ENCODE data around the gene IGFL2. TPM values are rescaled to one million over a fixed set of nuclear protein-coding genes. Genes with fewer than 3 reads are reported as not detected.
A peak's percentile ranks its signal among the peaks of the same experiment; 100 is the strongest.

The IGFL2 gene
- polyA plus RNA-seq, 1 of the 3 experiments (the other 2 are of a cell fraction), result 0.23 TPM

DNA sequence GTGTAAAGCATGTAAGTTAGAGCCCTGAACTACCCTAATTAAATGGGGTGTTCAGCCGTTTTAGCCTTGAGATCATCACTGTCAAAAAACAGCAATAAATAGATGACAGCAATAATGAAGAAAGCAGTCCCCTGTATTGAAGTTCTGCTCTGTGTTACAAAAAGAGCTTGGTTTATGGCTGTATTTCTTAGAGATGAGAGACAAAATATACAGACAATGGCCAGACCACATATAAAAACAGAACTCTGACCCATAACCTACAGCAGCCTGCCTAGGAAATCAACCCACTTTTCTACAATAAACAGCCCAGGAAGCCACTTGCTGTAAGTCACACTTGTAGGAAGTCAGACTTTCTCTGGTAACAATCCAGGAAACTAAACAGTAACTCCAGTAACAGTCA, 34.3 kb upstream of the IGFL2 start:
- POLR2A ChIA-PET, result no interaction called here
- H3K9me2 ChIP-seq, result no peaks in the 10 kb centered on the region
- 0 out of 4 replicates have a peak, but pooled peaks cover 0 to 5% of the 10 kb centered on the region in 2 experiments for H3K4me1 ChIP-seq (ENCODE audit: control insufficient read depth in 1 of 2, insufficient read depth in 2 of 2, low read depth in 1 of 2, low read length in 1 of 2)

DNA sequence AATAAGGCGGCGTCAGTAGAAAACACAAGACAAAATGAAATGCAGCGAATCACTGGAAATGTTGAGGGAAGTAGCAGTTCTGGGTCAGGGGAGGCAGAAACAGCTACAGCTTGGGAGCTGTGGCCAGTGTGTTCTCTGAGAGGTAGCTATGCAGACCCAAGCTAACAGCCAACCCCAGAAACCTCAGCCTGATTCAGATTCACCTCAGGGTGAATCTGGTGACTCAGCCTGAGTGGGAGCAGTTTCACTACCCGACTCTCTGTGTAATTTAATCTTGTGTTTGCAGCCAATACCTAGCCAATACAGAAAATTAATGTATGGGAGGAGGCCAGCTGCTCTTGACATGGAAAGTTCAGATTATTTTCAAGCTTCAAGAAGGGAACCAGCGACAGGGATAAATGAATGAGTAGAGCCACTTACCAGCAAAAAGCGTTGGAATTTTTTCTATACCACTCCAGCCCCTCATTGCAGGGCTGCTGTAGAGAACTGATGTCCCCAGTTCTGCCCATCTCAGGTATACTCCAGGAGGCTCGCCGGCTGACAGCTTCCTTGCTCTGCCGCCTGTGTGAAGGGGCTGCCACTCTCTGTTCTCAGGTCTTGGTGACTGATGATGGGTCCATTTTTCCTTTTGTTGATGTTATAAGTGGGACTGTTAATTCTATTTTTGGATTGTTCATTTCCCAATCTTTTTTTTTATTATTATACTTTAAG, 32.5 kb upstream of the IGFL2 start:
- Histone ChIP-seq H3K9me2 (no peaks in the 10 kb centered on the region), H3K9me3 (no peaks in the 10 kb centered on the region), H3K36me3 (replicated peaks in 1 of 2; ENCODE audit: control insufficient read depth in 1 of 2, insufficient read depth in 2 of 2, low read length in 1 of 2) (no peaks in the 10 kb centered on the region), H3K27ac (ENCODE audit: low read depth in 2 of 2, low read length in 1 of 2) (peak overlapping the region; percentile 6 to 36; a peak in 2 of 4 replicates), H3K4me2 (peak overlapping the region; percentile 74), H3K27me3 (ENCODE audit: insufficient read depth) (no peaks in the 10 kb centered on the region), H3K79me2 (ENCODE audit: insufficient read depth) (no peaks in the 10 kb centered on the region), H2AFZ (ENCODE audit: low read depth) (peak overlapping the region; percentile 46; the same call in 1 of the 2 replicates), H3K4me3 (ENCODE audit: low read depth in 2 of 2, low read length in 1 of 2) (no peak overlapping the region), H3F3A (replicated peaks; ENCODE audit: insufficient read depth) (peaks cover 7% of the 10 kb centered on the region), H3K9ac (no peak overlapping the region), H4K20me1 (ENCODE audit: insufficient read depth) (no peaks in the 10 kb centered on the region), H3K4me1 (ENCODE audit: control insufficient read depth in 1 of 2, insufficient read depth in 2 of 2, low read depth in 1 of 2, low read length in 1 of 2) (0 out of 4 replicates have a peak, but pooled peaks cover 0 to 5% of the 10 kb centered on the region in 2 experiments)
- ChIA-PET CTCF (interaction anchor here (1.3 to 3.4 kb wide), 3 partner anchors 49 to 87 kb away, joined by 4 to 9 read pairs (median 7); no protein-coding TSS in a partner anchor), POLR2A (no interaction called here)
- peak; percentile 4 for DNase-seq
- WGBS (ENCODE audit: low lambda C conversion rate), result 22% methylated on average over 9 of the region's 9 CpGs
- TF ChIP-seq JUND (IDR thresholded peaks at IDR 0.05), result peak; percentile 56; the same call in 1 of the 2 replicates
- TF ChIP-seq, protein P1, sequence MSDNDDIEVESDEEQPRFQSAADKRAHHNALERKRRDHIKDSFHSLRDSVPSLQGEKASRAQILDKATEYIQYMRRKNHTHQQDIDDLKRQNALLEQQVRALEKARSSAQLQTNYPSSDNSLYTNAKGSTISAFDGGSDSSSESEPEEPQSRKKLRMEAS (IDR thresholded peaks at IDR 0.05; ENCODE audit: low read depth), result 0 out of 2 replicates have a peak, but pooled peaks have one; percentile 10
- TF ChIP-seq, protein P2, sequence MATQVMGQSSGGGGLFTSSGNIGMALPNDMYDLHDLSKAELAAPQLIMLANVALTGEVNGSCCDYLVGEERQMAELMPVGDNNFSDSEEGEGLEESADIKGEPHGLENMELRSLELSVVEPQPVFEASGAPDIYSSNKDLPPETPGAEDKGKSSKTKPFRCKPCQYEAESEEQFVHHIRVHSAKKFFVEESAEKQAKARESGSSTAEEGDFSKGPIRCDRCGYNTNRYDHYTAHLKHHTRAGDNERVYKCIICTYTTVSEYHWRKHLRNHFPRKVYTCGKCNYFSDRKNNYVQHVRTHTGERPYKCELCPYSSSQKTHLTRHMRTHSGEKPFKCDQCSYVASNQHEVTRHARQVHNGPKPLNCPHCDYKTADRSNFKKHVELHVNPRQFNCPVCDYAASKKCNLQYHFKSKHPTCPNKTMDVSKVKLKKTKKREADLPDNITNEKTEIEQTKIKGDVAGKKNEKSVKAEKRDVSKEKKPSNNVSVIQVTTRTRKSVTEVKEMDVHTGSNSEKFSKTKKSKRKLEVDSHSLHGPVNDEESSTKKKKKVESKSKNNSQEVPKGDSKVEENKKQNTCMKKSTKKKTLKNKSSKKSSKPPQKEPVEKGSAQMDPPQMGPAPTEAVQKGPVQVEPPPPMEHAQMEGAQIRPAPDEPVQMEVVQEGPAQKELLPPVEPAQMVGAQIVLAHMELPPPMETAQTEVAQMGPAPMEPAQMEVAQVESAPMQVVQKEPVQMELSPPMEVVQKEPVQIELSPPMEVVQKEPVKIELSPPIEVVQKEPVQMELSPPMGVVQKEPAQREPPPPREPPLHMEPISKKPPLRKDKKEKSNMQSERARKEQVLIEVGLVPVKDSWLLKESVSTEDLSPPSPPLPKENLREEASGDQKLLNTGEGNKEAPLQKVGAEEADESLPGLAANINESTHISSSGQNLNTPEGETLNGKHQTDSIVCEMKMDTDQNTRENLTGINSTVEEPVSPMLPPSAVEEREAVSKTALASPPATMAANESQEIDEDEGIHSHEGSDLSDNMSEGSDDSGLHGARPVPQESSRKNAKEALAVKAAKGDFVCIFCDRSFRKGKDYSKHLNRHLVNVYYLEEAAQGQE (IDR thresholded peaks at IDR 0.05; ENCODE audit: low read depth, low read length), result 0 out of 2 replicates have a peak, but pooled peaks have one; percentile 14
- TF ChIP-seq, protein P3, sequence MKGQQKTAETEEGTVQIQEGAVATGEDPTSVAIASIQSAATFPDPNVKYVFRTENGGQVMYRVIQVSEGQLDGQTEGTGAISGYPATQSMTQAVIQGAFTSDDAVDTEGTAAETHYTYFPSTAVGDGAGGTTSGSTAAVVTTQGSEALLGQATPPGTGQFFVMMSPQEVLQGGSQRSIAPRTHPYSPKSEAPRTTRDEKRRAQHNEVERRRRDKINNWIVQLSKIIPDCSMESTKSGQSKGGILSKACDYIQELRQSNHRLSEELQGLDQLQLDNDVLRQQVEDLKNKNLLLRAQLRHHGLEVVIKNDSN (IDR thresholded peaks at IDR 0.05; ENCODE audit: borderline replicate concordance, low read depth), result no peak
- TF ChIP-seq FOSL2 (IDR thresholded peaks at IDR 0.05; ENCODE audit: borderline replicate concordance, low read depth), result peak; percentile 84
- no peak for TF ChIP-seq SIN3A (IDR thresholded peaks at IDR 0.05; ENCODE audit: borderline replicate concordance, low read depth, low read length)
- peak; percentile 48; the same call in 1 of the 2 replicates for TF ChIP-seq NFIC (IDR thresholded peaks at IDR 0.05; ENCODE audit: borderline replicate concordance)
- no peak for TF ChIP-seq FOXM1 (IDR thresholded peaks at IDR 0.05; ENCODE audit: low read depth)
- TF ChIP-seq TCF12 (IDR thresholded peaks at IDR 0.05), result peak; percentile 54; the same call in 1 of the 2 replicates
- TF ChIP-seq, protein P4, sequence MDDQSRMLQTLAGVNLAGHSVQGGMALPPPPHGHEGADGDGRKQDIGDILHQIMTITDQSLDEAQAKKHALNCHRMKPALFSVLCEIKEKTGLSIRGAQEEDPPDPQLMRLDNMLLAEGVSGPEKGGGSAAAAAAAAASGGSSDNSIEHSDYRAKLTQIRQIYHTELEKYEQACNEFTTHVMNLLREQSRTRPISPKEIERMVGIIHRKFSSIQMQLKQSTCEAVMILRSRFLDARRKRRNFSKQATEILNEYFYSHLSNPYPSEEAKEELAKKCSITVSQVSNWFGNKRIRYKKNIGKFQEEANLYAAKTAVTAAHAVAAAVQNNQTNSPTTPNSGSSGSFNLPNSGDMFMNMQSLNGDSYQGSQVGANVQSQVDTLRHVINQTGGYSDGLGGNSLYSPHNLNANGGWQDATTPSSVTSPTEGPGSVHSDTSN (IDR thresholded peaks at IDR 0.05), result peak; percentile 21; the same call in 1 of the 2 replicates
- peak; percentile 83 for TF ChIP-seq RXRA (IDR thresholded peaks at IDR 0.05; ENCODE audit: borderline replicate concordance, low read depth)

More for the DNA sequence above, 34.3 kb upstream of the IGFL2 start:
- DNase-seq, result no peak
- H3K27ac ChIP-seq (ENCODE audit: low read depth in 2 of 2, low read length in 1 of 2), result no peak overlapping the region
- WGBS (ENCODE audit: low lambda C conversion rate), result 5% methylated on average over 1 of the region's 1 CpG
- H3K36me3 ChIP-seq (replicated peaks in 1 of 2; ENCODE audit: control insufficient read depth in 1 of 2, insufficient read depth in 2 of 2, low read length in 1 of 2), result no peaks in the 10 kb centered on the region
- no peak overlapping the region for H3K4me3 ChIP-seq (ENCODE audit: low read depth in 2 of 2, low read length in 1 of 2)
- H3K9ac ChIP-seq, result no peak overlapping the region
- no peaks in the 10 kb centered on the region for H3K79me2 ChIP-seq (ENCODE audit: insufficient read depth)
- no peak for TF ChIP-seq ELF1 (IDR thresholded peaks at IDR 0.05)
- TF ChIP-seq JUND (IDR thresholded peaks at IDR 0.05), result no peak
- TF ChIP-seq CHD2 (IDR thresholded peaks at IDR 0.05; ENCODE audit: low read length, partially characterized antibody), result no peak
- TF ChIP-seq, protein P2 (IDR thresholded peaks at IDR 0.05; ENCODE audit: low read depth, low read length), result no peak
- no peaks in the 10 kb centered on the region for H3K9me3 ChIP-seq
- H3K27me3 ChIP-seq (ENCODE audit: insufficient read depth), result no peaks in the 10 kb centered on the region
- H2AFZ ChIP-seq (ENCODE audit: low read depth), result no peak overlapping the region
- H4K20me1 ChIP-seq (ENCODE audit: insufficient read depth), result no peaks in the 10 kb centered on the region
- H3K4me2 ChIP-seq, result no peak overlapping the region
- H3F3A ChIP-seq (replicated peaks; ENCODE audit: insufficient read depth), result peaks cover 7% of the 10 kb centered on the region
- CTCF ChIA-PET, result interaction anchor here (3.0 kb wide), 1 partner anchor 76 kb away, joined by 7 read pairs; no protein-coding TSS in a partner anchor
